Measurements from ENCODE around the gene DRD4. TPM values are rescaled to one million over a fixed set of nuclear protein-coding genes. Genes with fewer than 3 reads are reported as not detected.

The DRD4 gene
- total and polyA plus RNA-seq, 10 of the 15 experiments (the other 5 are each of a cell fraction or from before 2014, with no cell fraction given), result not detected

- no peak for DNase-seq (ENCODE audit: low read depth, low spot score)
- H3K36me3 ChIP-seq (ENCODE audit: control insufficient read depth in 2 of 2, insufficient read depth in 2 of 2, low read length in 1 of 2), result peaks cover 21 to 52% of the 10 kb centered on the region in 2 experiments; a peak in 3 of 4 replicates
- RAD21 ChIA-PET (ENCODE audit: unreplicated experiment), result no interaction called here
- SMC1A ChIA-PET (ENCODE audit: uncharacterized antibody, unreplicated experiment), result no interaction called here
- in situ Hi-C loops (cut with MboI), result no loop called here
- H3K9me3 ChIP-seq (replicated peaks; ENCODE audit: control insufficient read depth, insufficient read depth, low read length), result no peaks in the 10 kb centered on the region
- H3K4me3 ChIP-seq, result no peak overlapping the region
- no peak overlapping the region for H3K4me2 ChIP-seq (ENCODE audit: control insufficient read depth, insufficient read depth)
- no TSS peak for BruUV-seq (replicated peaks)
- intact Hi-C loops (cut with micrococcal nuclease; ENCODE audit: unreplicated experiment), result no loop called here
- H3K79me2 ChIP-seq (ENCODE audit: control insufficient read depth, insufficient read depth, low read length), result no peaks in the 10 kb centered on the region
- POLR2A ChIA-PET, result interaction anchor here (0.5 kb wide), 1 partner anchor 20 kb away, joined by 3 read pairs; no protein-coding TSS in a partner anchor
- TF ChIP-seq, protein P1, sequence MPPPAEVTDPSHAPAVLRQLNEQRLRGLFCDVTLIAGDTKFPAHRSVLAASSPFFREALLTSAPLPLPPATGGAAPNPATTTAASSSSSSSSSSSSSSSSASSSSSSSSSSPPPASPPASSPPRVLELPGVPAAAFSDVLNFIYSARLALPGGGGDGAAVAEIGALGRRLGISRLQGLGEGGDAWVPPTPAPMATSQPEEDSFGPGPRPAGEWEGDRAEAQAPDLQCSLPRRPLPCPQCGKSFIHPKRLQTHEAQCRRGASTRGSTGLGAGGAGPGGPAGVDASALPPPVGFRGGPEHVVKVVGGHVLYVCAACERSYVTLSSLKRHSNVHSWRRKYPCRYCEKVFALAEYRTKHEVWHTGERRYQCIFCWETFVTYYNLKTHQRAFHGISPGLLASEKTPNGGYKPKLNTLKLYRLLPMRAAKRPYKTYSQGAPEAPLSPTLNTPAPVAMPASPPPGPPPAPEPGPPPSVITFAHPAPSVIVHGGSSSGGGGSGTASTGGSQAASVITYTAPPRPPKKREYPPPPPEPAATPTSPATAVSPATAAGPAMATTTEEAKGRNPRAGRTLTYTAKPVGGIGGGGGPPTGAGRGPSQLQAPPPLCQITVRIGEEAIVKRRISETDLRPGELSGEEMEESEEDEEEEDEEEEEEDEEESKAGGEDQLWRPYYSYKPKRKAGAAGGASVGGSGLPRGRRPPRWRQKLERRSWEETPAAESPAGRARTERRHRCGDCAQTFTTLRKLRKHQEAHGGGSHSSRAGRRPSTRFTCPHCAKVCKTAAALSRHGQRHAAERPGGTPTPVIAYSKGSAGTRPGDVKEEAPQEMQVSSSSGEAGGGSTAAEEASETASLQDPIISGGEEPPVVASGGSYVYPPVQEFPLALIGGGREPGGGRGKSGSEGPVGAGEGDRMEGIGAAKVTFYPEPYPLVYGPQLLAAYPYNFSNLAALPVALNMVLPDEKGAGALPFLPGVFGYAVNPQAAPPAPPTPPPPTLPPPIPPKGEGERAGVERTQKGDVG (CRISPR knock-in tag; IDR thresholded peaks at IDR 0.05), result no peak
- TF ChIP-seq HSF1 (IDR thresholded peaks at IDR 0.05; ENCODE audit: low read depth, low read length), result no peak
- no peak for TF ChIP-seq SP1 (IDR thresholded peaks at IDR 0.05; ENCODE audit: low read depth, low read length)
- no peak for TF ChIP-seq NR2C2 (IDR thresholded peaks at IDR 0.05; ENCODE audit: borderline replicate concordance, control insufficient read depth, insufficient read length, low read depth)
- no peak for TF ChIP-seq RELA (IDR thresholded peaks at IDR 0.05; ENCODE audit: borderline replicate concordance, partially characterized antibody)
- no peak for TF ChIP-seq SMAD1 (IDR thresholded peaks at IDR 0.05; ENCODE audit: low read depth, partially characterized antibody)
- no peak for TF ChIP-seq CHD2 (IDR thresholded peaks at IDR 0.05; ENCODE audit: borderline replicate concordance, low read depth, low read length)
- TF ChIP-seq, protein P2, sequence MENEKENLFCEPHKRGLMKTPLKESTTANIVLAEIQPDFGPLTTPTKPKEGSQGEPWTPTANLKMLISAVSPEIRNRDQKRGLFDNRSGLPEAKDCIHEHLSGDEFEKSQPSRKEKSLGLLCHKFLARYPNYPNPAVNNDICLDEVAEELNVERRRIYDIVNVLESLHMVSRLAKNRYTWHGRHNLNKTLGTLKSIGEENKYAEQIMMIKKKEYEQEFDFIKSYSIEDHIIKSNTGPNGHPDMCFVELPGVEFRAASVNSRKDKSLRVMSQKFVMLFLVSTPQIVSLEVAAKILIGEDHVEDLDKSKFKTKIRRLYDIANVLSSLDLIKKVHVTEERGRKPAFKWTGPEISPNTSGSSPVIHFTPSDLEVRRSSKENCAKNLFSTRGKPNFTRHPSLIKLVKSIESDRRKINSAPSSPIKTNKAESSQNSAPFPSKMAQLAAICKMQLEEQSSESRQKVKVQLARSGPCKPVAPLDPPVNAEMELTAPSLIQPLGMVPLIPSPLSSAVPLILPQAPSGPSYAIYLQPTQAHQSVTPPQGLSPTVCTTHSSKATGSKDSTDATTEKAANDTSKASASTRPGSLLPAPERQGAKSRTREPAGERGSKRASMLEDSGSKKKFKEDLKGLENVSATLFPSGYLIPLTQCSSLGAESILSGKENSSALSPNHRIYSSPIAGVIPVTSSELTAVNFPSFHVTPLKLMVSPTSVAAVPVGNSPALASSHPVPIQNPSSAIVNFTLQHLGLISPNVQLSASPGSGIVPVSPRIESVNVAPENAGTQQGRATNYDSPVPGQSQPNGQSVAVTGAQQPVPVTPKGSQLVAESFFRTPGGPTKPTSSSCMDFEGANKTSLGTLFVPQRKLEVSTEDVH (IDR thresholded peaks at IDR 0.05; ENCODE audit: low read depth, partially characterized antibody), result no peak
- TF ChIP-seq ESRRA (IDR thresholded peaks at IDR 0.05; ENCODE audit: low read length), result no peak
- H3K9ac ChIP-seq (ENCODE audit: control insufficient read depth, insufficient read depth, low read length), result no peak overlapping the region
- CTCF ChIA-PET, result no interaction called here
- no peaks in the 10 kb centered on the region; the same call in 1 of the 2 replicates for H4K20me1 ChIP-seq (ENCODE audit: control insufficient read depth, insufficient read depth)
- no peak overlapping the region for H3K27ac ChIP-seq (ENCODE audit: control insufficient read depth, insufficient read depth)
- 81% methylated on average over 10 of the region's 10 CpGs for WGBS (ENCODE audit: insufficient coverage, insufficient replicate concordance, low lambda C conversion rate, missing lambda C conversion rate)
- no peaks in the 10 kb centered on the region for H3K4me1 ChIP-seq (ENCODE audit: control insufficient read depth, insufficient read depth, low read length)
- no peak overlapping the region for H2AFZ ChIP-seq (ENCODE audit: control insufficient read depth, low read depth, low read length)
- FAIRE-seq, result no peak
- no peaks in the 10 kb centered on the region for H3K27me3 ChIP-seq (replicated peaks in 1 of 2; ENCODE audit: control insufficient read depth in 2 of 2, insufficient read depth in 2 of 2, low read length in 1 of 2)
- no peak for ATAC-seq
Observed at GRCh38 chr11:596374-596773, 40.7 kb upstream of the DRD4 start.
